Stimulated activated CD4-positive, alpha-beta T cell treated with anti-CD3 and anti-CD28 coated beads, TNF-alpha, amount 100 ng/mL, for 48 hours (primary cell): ENCODE measurements around the gene OR6Y1.

Source experiments
- DNase-seq, 3 donors: peaks; one replicate each; pipeline ENCODE4 v3.0.0-alpha.2; 2020; ENCODE audit warnings: low read depth in 3 of 3

The OR6Y1 gene

GRCh38 chr1:158554352-158554751 is at the start of gene OR6Y1:
OR6Y1 (minus strand) TSS chr1:158554405; CDS start chr1:158548105, 6,300 bp downstream.
- DNase-seq, result no peak

- no peak for DNase-seq
Measured at GRCh38 chr1:158600735-158601134, 46.5 kb upstream of the OR6Y1 start.

DNA sequence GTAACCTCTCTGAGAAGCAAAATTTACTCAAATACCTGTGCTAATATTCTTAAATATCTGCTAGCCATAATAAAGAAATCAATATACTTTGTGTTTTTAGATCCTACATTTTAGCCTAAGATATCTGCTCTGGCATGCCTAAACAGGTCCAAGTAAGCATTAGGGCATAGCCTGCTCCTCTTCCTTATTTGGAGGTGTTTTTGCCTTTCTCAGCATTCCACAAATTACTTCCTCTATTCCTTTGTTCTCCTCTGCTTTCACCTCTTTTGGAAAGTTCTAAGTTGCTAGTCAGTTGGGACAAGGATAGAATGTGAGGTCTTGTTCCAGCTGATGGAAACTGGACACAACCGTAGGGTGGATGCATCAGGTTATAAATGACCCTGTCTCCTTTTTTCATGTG is 32.7 kb upstream of the OR6Y1 start:
- no peak for DNase-seq

- DNase-seq, result no peak
Measured at GRCh38 chr1:158583962-158584361, 29.8 kb upstream of the OR6Y1 start.

DNA sequence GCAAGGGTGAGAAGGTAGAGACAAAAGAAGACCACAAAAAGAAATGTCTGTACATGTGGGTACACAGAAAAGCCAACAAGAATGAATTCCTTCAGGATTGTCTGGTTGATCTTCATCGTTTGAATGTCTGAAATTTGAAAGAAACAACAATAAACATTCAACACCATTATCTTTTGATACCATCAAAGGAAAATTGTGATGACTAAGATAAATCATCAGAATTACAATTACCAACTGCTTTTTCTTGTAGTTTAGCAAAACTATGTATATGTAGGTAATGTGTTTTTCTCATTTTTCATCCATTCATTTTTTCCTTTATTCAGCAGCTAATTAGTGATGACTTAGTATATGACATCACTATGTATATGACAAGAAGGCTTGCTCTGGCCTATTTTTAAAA is 25.5 kb upstream of the OR6Y1 start, which contains the start of gene OR10X1:
Gene OR10X1 (minus strand): TSS at position 167 of the 400 bp plus-strand sequence. CDS start 0 bp downstream, at position 167.
- no peak for DNase-seq

DNA sequence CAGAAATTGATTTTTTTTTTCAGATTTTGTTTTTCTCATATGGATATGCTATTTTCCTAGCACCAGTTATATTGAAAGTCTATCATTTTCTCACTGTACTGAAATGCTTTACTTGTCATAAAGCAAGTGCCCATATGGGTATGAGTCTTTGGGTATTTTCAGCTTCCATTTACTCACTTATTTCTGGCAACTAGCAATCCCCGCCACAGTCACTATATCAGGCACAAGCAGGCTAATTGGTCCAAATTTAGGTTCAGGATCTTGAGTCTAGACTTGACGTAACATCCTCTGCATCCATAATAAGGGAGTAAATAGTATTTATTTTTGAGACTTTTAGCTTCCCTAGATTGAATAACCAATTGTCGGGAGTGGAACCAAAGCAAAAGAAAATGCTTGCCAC is 23.4 kb upstream of the OR6Y1 start:
- no peak for DNase-seq

- DNase-seq, result no peak
Measured at GRCh38 chr1:158572226-158572625, 18.0 kb upstream of the OR6Y1 start.

- no peak for DNase-seq
Measured at GRCh38 chr1:158570480-158570879, 16.3 kb upstream of the OR6Y1 start, which contains the start of gene OR6P1. OR6P1 (minus strand) TSS chr1:158570580; CDS start chr1:158563604, 6,976 bp downstream.

DNA sequence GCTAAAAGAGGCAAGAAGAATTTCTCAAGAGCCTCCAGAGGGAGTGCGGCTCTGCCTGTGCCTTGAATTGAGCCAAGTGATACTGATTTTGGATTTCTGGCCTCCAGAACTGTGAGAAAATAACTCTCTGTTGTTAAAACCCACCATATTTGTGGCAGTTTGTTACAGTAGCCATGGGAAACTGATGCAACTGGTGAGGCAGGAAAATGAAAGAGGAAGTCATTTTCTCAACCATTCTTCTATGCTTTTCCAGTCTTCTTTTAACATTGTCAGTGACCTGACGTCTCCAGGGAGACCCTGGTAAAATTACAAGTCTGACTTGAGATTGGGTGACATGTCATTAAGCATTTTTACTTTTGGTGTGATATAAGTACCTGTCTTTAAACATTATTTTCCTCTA is 10.4 kb upstream of the OR6Y1 start:
- DNase-seq, result no peak

DNA sequence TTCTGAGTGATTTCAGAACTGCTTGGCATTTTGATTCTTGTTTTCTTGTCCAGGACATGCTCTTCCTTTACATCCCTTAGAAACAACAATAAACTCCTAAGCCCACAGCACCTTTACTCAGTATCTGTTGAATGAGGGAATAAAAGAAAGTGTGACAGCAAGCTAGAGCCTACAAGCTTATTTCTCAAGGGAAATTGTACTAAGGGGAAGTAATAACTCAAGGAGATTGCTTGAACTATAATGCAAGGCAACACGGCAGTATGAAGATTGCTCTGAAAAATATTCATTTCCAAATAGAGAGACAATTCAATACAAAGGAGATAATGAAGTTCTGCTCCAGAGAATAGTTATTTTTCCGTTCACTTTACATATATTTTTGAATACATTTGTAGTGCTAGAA is 9.6 kb upstream of the OR6Y1 start:
- DNase-seq, result no peak

DNA sequence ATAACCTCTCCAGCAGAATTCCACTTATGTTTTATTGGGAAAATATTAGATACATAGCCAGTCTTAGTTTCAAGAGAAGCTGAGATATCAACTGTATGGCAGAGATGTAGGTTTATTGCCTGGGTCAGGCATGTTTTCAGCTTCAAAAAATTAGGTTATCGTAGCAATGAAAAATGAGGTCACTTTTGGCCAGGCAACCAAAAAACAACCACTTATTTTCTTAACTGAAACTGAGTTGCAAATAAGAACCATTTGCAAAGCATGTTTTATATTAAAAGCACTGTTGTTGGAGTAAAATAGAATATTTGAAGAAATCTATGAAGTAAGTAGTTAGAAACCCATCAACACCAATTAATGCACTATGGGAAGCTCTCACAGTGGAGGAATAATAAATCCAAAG is 5.5 kb upstream of the OR6Y1 start:
- DNase-seq, result no peak

DNA sequence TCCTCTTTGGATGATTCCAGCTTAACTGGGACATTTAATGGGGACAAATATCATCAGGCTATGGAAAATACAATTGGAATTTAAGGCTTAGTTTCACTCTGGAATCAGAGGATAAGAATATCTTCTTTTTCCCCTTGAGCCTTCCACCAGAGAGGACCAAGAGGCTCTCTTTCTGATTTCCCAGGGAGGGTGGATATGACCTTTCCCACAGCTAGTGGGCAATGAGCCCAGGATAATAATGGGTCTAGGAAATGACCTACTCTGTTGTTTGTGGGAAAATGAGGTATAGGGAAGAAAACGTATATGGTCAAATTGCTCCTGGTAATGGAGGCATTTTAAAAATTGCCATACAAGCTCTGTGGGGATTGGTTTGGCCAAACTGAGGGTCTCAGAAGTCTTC is 1.9 kb downstream of the OR6Y1 start:
- DNase-seq, result no peak

DNA sequence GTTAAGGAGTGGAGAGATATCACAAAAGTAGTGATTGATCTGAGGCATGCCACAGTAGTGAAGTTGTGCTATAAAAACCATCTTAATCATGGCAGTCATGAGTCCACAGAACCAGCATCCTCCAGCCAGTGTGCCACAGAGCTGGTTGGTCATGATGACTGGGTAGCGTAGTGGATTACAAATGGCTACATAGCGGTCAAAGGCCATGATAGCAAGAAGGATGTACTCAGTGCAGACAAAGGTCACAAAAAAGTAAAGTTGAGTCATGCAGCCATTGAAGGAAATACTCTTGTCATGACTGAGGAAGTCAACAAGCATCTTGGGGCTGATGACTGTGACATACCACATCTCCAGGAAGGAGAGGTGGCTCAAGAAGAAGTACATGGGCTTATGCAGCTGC is 6.7 kb downstream of the OR6Y1 start:
- no peak for DNase-seq

- DNase-seq, result no peak
Measured at GRCh38 chr1:158537609-158538008, 16.6 kb downstream of the OR6Y1 start.

GRCh38 chr1:158534496-158534895 is 19.7 kb downstream of the OR6Y1 start:
- no peak for DNase-seq

DNA sequence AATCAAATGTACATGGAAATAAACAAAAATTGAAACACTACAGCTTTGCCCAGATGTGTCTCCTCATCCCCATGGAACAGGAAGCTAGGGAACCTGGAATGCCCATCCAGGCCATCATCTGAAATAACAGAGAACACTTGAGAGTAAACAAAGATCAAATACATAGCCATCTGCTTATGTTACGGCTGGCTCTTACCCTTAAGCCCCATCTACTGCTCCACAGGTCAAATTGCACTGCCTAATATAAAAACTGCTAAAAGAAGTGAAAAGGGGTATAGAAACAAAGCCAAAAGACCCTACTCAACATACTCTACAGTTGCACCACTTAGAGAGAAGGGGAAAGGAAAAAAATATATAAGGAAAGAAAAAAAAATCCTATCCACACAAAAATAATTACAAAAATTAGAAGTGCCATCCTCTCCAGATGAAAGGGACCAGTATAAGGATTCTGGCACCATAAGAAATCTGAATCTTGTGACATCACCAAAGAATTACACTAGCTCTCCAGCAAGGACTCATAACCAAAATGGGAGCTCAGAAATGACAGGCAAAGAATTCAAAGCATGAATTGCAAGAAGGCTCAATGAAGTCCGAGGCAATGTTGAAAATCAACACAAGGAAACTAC is 26.9 kb downstream of the OR6Y1 start:
- DNase-seq, result no peak

- no peak for DNase-seq
Measured at GRCh38 chr1:158521666-158522058, 32.5 kb downstream of the OR6Y1 start.

DNA sequence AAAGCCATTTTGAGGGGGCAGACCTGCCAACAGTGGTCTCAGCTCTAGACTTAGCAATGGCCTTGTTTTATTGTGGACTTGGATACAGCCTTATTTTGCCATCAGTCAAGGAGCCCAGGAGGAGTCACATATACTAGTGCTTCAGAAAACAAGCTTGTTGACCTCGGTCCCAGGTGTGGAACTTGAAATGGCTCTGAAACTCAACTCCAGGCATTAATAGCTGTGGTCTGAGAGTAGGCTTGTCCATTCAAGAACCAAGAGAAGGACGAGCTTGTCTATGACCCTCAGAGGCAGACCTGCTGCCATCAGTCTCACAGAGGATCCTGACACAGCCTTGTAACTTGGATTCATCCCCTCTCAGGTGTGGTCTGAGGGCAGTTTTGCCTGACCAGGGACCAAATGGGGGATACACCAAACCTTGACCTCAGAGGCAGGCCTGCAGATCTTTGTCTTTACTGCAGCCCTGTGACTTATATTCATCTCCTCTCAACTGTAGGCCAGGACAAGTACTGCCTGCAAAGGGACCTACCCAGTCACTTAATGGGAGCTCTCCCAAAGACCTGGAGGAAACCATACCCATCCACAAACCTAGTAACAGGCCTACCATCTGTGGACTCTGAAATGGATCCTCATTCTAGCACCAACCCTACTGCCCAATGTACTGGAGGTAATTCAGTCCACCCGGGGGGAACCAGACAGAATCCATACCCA is 33.1 kb downstream of the OR6Y1 start:
- DNase-seq, result no peak

DNA sequence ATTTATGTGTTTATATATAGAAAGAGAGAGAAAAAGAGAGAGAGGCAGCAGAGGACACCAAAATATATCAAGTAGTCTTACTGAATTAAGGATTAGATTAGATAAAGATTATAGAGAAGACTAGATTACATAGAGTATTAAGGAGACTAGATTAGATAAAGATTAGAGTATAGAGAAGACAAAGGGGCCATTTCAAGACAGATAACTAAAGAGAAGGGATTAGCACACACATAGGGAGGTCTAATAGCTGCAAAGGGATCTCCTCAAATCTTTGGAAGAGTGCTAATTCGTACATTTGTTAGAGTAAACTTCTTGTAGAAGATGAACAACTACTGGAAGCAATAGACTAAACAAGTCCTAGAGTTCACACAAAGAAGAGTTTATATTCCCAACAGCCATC is 34.2 kb downstream of the OR6Y1 start:
- DNase-seq, result no peak

- no peak for DNase-seq
Measured at GRCh38 chr1:158516966-158517365, 37.2 kb downstream of the OR6Y1 start.

- DNase-seq, result no peak
Measured at GRCh38 chr1:158509471-158510156, 44.6 kb downstream of the OR6Y1 start.

DNA sequence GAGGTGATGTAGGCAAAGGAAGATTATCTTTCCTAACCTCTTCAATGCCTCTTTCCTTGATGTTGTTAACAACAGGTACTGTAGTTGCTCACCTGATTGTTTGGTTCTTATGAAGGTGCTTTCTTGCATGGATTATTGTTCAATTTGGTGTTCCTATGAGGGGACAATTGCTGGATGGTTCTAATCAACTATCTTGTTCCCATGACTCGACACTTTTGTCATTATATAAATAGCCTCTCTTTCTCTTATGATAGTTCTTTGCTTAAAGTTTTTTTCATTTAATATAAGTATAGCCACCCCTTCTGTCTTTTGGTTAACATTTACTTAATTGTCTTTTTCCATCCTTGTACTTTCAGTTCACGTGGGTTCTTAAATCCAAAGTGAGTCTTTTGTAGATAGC is 46.7 kb downstream of the OR6Y1 start:
- DNase-seq, result no peak
